ENCODE data around the gene PPA1. TPM values are rescaled to one million over a fixed set of nuclear protein-coding genes. Genes with fewer than 3 reads are reported as not detected.
A peak's percentile ranks its signal among the peaks of the same experiment; 100 is the strongest.
"Not testable (repeated sequence)": the region's sequence is repeated elsewhere in the genome, so short reads cannot be mapped to it uniquely, and the experiment has no call there.

PPA1 gene
- total RNA-seq, 2 donors from 2014 or later = 76.3 to 98.4 TPM

- intact Hi-C loops (cut with DNase I) = no loop called here
These were observed 23.2 kb upstream of the PPA1 start for GRCh38 chr10:70256463-70256862.

GRCh38 chr10:70255329-70256299 lies 22.4 kb upstream of the PPA1 start:
- intact Hi-C loops (cut with DNase I) = no loop called here
- DNase-seq (ENCODE audit: low spot score) = peak; percentile 86

More at GRCh38 chr10:70256463-70256862, 23.2 kb upstream of the PPA1 start:
- DNase-seq (ENCODE audit: low spot score) = no peak

GRCh38 chr10:70254778-70255328 lies 21.6 kb upstream of the PPA1 start:
- intact Hi-C loops (cut with DNase I) = no loop called here
- DNase-seq (ENCODE audit: low spot score) = no peak

GRCh38 chr10:70253878-70254765 lies 20.9 kb upstream of the PPA1 start:
- intact Hi-C loops (cut with DNase I) = no loop called here
- no peak for DNase-seq (ENCODE audit: low spot score)

GRCh38 chr10:70250961-70251680 lies 17.9 kb upstream of the PPA1 start:
- no peak for DNase-seq (ENCODE audit: low spot score)
- intact Hi-C loops (cut with DNase I) = no loop called here

GRCh38 chr10:70247360-70247759 lies 14.1 kb upstream of the PPA1 start:
- intact Hi-C loops (cut with DNase I) = no loop called here
- no peak for DNase-seq (ENCODE audit: low spot score)

GRCh38 chr10:70241081-70241480 lies 7.9 kb upstream of the PPA1 start:
- no peak for DNase-seq (ENCODE audit: low spot score)
- intact Hi-C loops (cut with DNase I) = no loop called here

GRCh38 chr10:70239986-70240385 lies 6.8 kb upstream of the PPA1 start:
- intact Hi-C loops (cut with DNase I); DNase-seq (ENCODE audit: low spot score): not testable (repeated sequence)

GRCh38 chr10:70239077-70239976 lies 6.1 kb upstream of the PPA1 start:
- DNase-seq (ENCODE audit: low spot score); intact Hi-C loops (cut with DNase I): not testable (repeated sequence)

- DNase-seq (ENCODE audit: low spot score); intact Hi-C loops (cut with DNase I): not testable (repeated sequence)
These were observed 4.8 kb upstream of the PPA1 start for GRCh38 chr10:70237958-70238536.

- intact Hi-C loops (cut with DNase I) = no loop called here
- DNase-seq (ENCODE audit: low spot score) = no peak
These were observed 1.6 kb upstream of the PPA1 start for GRCh38 chr10:70234668-70235447.

GRCh38 chr10:70233939-70234300 lies 691 bp upstream of the PPA1 start:
- intact Hi-C loops (cut with DNase I) = no loop called here
- DNase-seq (ENCODE audit: low spot score) = no peak

- DNase-seq (ENCODE audit: low spot score) = no peak
- intact Hi-C loops (cut with DNase I) = no loop called here
These were observed 445 bp downstream of the PPA1 start for GRCh38 chr10:70232859-70233108.

GRCh38 chr10:70232155-70232858 lies 922 bp downstream of the PPA1 start:
- DNase-seq (ENCODE audit: low spot score) = no peak
- intact Hi-C loops (cut with DNase I) = no loop called here

- no peak for DNase-seq (ENCODE audit: low spot score)
- intact Hi-C loops (cut with DNase I) = no loop called here
These were observed 4.7 kb downstream of the PPA1 start for GRCh38 chr10:70228491-70228890.

- intact Hi-C loops (cut with DNase I) = no loop called here
- no peak for DNase-seq (ENCODE audit: low spot score)
These were observed 5.5 kb downstream of the PPA1 start for GRCh38 chr10:70227548-70228320.

Data from posterior vena cava (tissue), 2 donors.